CD4-positive, CD25-positive, alpha-beta regulatory T cell (primary cell): Measurements from ENCODE around the gene SPSB1. TPM values are rescaled to one million over a fixed set of nuclear protein-coding genes. Genes with fewer than 3 reads are reported as not detected.

Experiments
- ATAC-seq, 2 donors: fragments of 150-1000 bp; cut with Tn5 transposase; one replicate each; pipeline ENCODE4 v1.10.0; 2021; ENCODE audit warnings: low read depth in 2 of 2, moderate number of reproducible peaks in 2 of 2, moderate library complexity in 1 of 2
- DNase-seq, 3 donors: peaks; one replicate each; pipeline versions ENCODE4 v3.0.0 to v3.0.0-alpha.2; 2012 to 2022; ENCODE audit warnings: mixed read lengths in 1 of 3
- H3K27ac ChIP-seq: one replicate; pipeline ENCODE4 v1.7.0; 2013; ENCODE audit warnings: mild to moderate bottlenecking, low read length; ENCODE audit not compliant: insufficient read depth, poor library complexity, severe bottlenecking
- H3K27me3 ChIP-seq: one replicate; pipeline ENCODE4 v1.7.0; 2013; ENCODE audit warnings: low read length; ENCODE audit not compliant: control insufficient read depth, insufficient read depth
- H3K36me3 ChIP-seq: one replicate; pipeline ENCODE4 v1.7.0; 2013; ENCODE audit warnings: mild to moderate bottlenecking, low read length, moderate library complexity; ENCODE audit not compliant: control insufficient read depth, insufficient read depth
- H3K4me1 ChIP-seq: 2 replicates; pipeline ENCODE4 v1.7.0; 2013; ENCODE audit warnings: mild to moderate bottlenecking, low read length; ENCODE audit not compliant: insufficient read depth, control insufficient read depth, poor library complexity, severe bottlenecking
- H3K4me3 ChIP-seq: one replicate; pipeline ENCODE4 v1.7.0; 2013; ENCODE audit warnings: low read depth, mild to moderate bottlenecking, low read length, moderate library complexity
- H3K9me3 ChIP-seq, 2 experiments: 1 replicate in 1 of 2; 2 replicates in 1 of 2; pipeline ENCODE4 v1.7.0; 2013; ENCODE audit warnings: low read length in 2 of 2, mild to moderate bottlenecking in 1 of 2, moderate library complexity in 1 of 2; ENCODE audit not compliant: control insufficient read depth in 2 of 2
- H3K27ac Mint-ChIP-seq, 3 donors: one replicate each; pipeline ENCODE4 v1.8.0; 2020 to 2022; ENCODE audit warnings: mild to moderate bottlenecking in 3 of 3, mixed read lengths in 3 of 3, moderate library complexity in 2 of 3
- H3K27me3 Mint-ChIP-seq: one replicate; pipeline ENCODE4 v1.8.0; 2022; ENCODE audit warnings: mild to moderate bottlenecking, mixed read lengths
- H3K36me3 Mint-ChIP-seq: one replicate; pipeline ENCODE4 v1.8.0; 2020; ENCODE audit warnings: mixed read lengths
- H3K4me1 Mint-ChIP-seq, 4 donors: one replicate each; pipeline ENCODE4 v1.8.0; 2020 to 2022; ENCODE audit warnings: mixed read lengths in 4 of 4, mild to moderate bottlenecking in 1 of 4
- H3K4me3 Mint-ChIP-seq, 4 donors: one replicate each; pipeline ENCODE4 v1.8.0; 2020 to 2022; ENCODE audit warnings: mild to moderate bottlenecking in 4 of 4, mixed read lengths in 4 of 4, moderate library complexity in 3 of 4
- H3K9me3 Mint-ChIP-seq, 7 donors: one replicate each; pipeline ENCODE4 v1.8.0; 2020 to 2022; ENCODE audit warnings: mixed read lengths in 7 of 7, mild to moderate bottlenecking in 3 of 7, moderate library complexity in 2 of 7
- polyA plus RNA-seq, 4 donors: library from polyadenylated mRNA; unstranded; fragments of 300-500 nt; fragmentation: Illumina TruSeq; gene quantifications; one replicate each; pipeline ENCODE4 v1.2.3, GENCODE V29; 2021
- total RNA-seq: library from RNA; stranded (reverse); gene quantifications from one replicate; pipeline ENCODE4 v1.2.3, GENCODE V29; 2022

Gene SPSB1
- total and polyA plus RNA-seq, 5 donors from 2014 or later = 7.0 to 19.7 (median 12.3) TPM

GRCh38 chr1:9418851-9419250 lies 126.2 kb downstream of the SPSB1 start:
- no peaks in the 10 kb centered on the region for H3K36me3 Mint-ChIP-seq
- H3K4me3 Mint-ChIP-seq = peak overlapping the region in 3 of 4 donors; percentile 28 to 89 (median 61)
- H3K27me3 ChIP-seq = no peaks in the 10 kb centered on the region
- H3K4me1 ChIP-seq = peaks cover 76% of the 10 kb centered on the region
- H3K36me3 ChIP-seq = no peaks in the 10 kb centered on the region
- H3K9me3 ChIP-seq = no peaks in the 10 kb centered on the region
- no peaks in the 10 kb centered on the region for H3K27me3 Mint-ChIP-seq
- peaks cover 0 to 2% (median 0%) of the 10 kb centered on the region in 7 donors for H3K9me3 Mint-ChIP-seq
- DNase-seq (no peak), ATAC-seq (no peak)
- H3K4me1 Mint-ChIP-seq = peaks cover 13 to 82% (median 43%) of the 10 kb centered on the region in 4 donors
- no peak overlapping the region for H3K4me3 ChIP-seq
- peak overlapping the region in 2 of 3 donors; percentile 38 to 51 for H3K27ac Mint-ChIP-seq
- H3K27ac ChIP-seq = no peak overlapping the region

Other genes with a start within 250 kb of the SPSB1 start
- gene SLC2A5, start 223.3 kb upstream of the SPSB1 start, total RNA-seq = 0.64 TPM
- gene SLC2A5, start 223.3 kb upstream of the SPSB1 start, polyA plus RNA-seq = under 1 TPM in 1 of 4 donors, not detected in 3; 0.08 TPM
- gene GPR157, start 163.8 kb upstream of the SPSB1 start, total RNA-seq = 2.1 TPM
- 1 to 10 TPM in 2 of 4 donors, under 1 TPM in 2; 0.92 to 1.5 (median 1.1) TPM for gene GPR157, start 163.8 kb upstream of the SPSB1 start, polyA plus RNA-seq
- 19.4 TPM for gene H6PD, start 58.1 kb upstream of the SPSB1 start, total RNA-seq
- 1 to 10 TPM; 7.8 to 10.0 (median 8.8) TPM for gene H6PD, start 58.1 kb upstream of the SPSB1 start, polyA plus RNA-seq
- gene SLC25A33, start 246.6 kb downstream of the SPSB1 start, total RNA-seq = 4.5 TPM
- gene SLC25A33, start 246.6 kb downstream of the SPSB1 start, polyA plus RNA-seq = 1 to 10 TPM; 2.7 to 4.5 (median 3.5) TPM